Posterior vena cava (tissue), 2 donors: ENCODE results near the gene C16orf46. TPM values are rescaled to one million over a fixed set of nuclear protein-coding genes. Genes with fewer than 3 reads are reported as not detected.

ENCODE experiments used
- DNase-seq: peaks from one replicate; pipeline ENCODE4 v3.0.0-alpha.2; 2020; ENCODE audit warnings: low spot score
- intact Hi-C, 2 donors: fragments of 100-400 bp; cut with DNase I; formaldehyde crosslinking; loops; one replicate each; pipeline versions ENCODE4 v1.14.1 to v1.14.2; 2022 to 2023
- total RNA-seq, 2 donors: library from RNA; stranded (reverse); fragmentation: NEBNext Ultra II Directional; extraction: Animal tissue kit (Norgen Biotek cat#: 25700); gene quantifications; one replicate each; pipeline ENCODE4 v1.2.1, GENCODE V29; 2021
- donor health status: DM: yes; HTN: yes; CAD: no.
- donor health status: DM: yes; HTN: yes; CAD: no.

Gene C16orf46
- total RNA-seq, 2 donors from 2014 or later: 0.57 TPM; not detected in 1

DNA sequence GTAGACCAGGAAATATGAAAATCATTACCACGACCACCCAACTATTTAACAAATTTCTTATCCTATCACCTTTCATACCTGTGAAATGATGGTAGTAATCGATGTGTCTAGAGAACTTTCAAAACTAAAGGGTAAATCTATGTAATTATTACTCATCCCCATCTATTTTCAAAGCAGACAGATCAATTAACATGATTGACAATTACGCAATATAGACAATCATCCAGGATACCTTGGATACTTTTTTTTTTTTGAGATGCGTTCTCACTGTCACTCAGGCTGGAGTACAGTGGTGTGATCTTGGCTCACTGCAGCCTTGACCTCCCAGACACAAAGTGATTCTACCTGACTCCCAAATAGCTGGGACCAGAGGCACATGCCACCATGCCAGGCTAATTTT is 4.0 kb upstream of the C16orf46 start:
- intact Hi-C loops: no loop called here
- DNase-seq: no peak

DNA sequence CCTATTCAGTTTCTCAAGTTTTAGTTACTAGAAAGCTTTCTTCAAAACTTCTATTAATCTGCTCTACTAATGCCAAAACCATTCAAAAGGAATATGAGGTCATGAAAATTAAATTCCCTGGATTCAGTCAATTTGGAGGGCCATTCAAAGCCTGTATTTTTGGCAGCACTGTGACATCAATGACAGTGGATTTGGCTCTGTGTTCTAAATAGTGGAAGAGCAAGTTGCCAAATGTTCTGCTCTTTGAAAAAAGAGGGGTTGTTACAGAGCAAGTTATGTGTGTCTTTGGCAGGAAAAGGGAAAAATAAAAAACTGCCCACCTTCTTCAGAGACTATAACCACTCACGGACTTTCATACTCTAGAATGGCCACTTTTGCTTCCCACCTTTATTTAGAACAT is 3.2 kb upstream of the C16orf46 start:
- no peak for DNase-seq
- intact Hi-C loops: no loop called here

DNA sequence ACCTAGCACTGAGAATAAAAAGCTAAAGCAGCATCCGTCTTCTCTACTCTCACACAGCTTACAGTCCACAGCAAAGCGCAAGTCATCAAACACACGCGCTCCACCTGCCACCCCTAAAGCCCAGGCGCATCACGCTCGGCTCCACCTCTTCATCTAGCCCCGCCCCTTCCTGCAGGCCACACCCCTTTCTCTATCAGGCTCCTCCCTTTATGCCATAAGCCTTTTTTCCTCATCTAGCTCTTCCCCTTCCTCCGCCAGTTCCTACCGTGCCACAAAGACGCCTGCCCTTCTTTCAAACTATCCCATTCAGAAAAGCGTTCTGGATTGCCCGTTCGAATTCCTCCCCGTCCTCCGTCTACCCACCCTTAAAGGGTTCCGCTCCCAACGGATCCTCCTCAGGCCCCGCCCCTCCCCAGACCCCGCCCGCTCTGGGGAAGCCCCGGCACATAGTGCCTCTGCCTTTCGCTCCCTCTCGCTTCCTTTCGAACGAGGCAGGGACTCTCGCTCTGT is 417 bp downstream of the C16orf46 start:
- DNase-seq: peak; percentile 94
- intact Hi-C loops: loop anchor here in 1 of 2 donors (10.0 kb wide), 1 partner anchor 72 kb away; the partner anchor contains the start of genes CENPN and CMC2

DNA sequence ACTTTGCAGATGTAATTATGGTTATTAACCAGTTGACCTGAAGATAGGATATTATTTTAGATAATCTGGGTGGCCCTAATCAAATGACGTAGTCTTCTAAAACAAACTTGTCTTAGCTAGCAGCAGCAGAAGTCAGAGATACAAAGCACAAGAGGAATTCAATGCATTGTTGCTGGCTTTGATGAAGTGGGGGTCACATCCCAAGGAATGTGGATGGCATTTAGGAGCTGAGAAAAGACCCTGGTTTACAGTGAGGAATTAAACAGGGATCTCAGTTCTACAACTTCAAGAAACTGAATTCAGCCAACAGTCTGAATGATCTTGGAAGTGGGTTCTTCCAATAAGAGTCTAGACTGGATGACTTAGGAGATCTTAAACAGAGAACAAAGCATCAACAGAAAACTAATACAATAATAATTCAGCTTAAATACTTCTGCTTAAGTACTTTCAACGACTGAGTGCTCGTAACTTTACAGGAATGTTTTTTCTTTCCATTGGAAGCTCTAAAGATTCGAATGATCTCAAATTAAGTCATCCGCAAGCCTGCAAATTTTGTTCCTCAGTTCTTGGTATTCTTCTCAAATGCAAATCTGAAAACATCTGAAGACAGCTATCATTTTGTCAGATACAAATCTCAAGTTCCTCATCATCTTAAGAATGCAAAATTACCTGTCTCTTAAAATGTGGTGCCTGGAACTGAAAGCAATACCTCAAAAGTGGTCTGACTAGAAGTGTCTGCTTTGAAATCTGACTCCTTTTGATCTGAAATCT is 3.3 kb downstream of the C16orf46 start:
- intact Hi-C loops: loop anchor here in 1 of 2 donors (10.0 kb wide), 1 partner anchor 69 kb away; the partner anchor contains the start of genes CENPN and CMC2
- no peak for DNase-seq

DNA sequence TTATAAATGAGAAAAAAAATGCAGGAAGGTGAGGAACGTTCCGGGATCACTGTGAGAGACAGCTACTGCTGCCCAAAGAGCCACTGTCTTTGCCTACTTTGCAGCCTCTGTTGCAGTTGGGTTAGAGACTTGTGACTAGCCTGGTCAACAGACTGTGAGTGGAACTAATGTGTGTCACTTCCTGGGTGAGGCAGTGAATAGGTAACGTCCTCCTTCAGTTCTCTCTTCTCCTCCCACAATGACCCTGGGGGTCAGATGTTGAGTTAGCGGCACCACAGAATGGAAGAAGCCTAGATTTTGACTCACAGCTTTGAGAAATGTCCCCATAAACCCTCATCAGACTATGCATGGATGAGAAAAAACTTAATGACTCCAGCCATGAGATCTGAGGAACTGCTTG is 5.2 kb downstream of the C16orf46 start:
- intact Hi-C loops: loop anchor here in 1 of 2 donors (10.0 kb wide), 1 partner anchor 67 kb away; the partner anchor contains the start of genes CENPN and CMC2
- DNase-seq: no peak

DNA sequence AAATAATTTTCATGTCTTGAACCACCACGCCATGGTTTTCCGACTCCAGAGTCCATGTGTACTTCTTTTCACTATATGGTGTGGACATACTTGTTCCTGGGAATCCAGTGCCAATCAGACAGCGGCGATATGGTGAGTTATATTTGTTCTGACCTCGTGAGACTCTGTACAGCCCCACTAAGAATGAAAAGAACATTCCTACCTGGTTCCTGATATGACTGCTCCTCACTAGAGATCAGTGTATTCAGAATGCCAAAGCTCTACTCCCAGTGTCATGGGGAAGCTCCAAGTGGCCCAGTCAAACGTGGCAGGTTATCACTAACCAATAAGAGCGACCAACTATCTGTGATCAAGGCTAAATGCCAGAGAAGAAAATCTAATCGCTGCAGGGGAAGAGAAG is 6.1 kb downstream of the C16orf46 start:
- intact Hi-C loops: loop anchor here in 1 of 2 donors (10.0 kb wide), 1 partner anchor 66 kb away; the partner anchor contains the start of genes CENPN and CMC2
- no peak for DNase-seq

DNA sequence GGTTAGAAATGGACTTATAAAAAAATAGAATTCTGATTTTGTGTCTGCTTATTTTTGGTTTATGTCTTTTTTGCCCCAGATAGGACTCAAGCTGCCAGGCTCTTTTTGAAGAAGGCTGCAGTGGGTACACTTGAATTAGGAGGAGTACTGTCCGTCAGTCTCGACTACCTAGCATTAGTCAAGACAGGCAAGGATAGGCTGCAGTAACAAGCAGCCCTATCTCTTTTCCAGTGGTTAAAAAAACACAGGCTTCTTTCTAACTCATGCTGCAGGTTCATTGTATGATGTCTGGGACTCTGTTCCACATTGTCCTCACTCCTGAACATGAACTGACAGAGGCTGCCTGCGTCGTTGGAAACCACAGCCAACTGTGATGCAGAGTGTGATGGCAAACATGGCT is 8.0 kb downstream of the C16orf46 start:
- intact Hi-C loops: loop anchor here in 1 of 2 donors (1.0 kb wide), 1 partner anchor 46 kb away; no protein-coding TSS in a partner anchor
- no peak for DNase-seq

DNA sequence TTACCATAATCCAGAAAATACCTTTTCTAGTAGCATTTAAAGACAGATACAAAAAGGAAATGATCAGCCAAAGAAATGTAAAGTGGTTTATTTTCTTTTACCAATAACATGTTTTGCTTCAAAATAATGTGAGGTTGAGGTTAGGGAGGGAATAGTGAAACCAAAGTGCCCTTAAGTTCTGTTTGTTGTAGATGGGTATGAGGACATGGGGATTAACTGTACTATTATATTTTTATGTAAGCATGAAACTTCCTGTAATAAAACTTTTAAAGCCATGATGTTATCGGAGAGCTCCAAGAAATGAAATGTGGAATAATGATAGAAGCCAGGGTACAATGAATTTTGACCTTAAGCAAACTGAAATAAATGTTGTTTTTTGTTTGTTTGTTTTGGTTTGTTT is 9.9 kb downstream of the C16orf46 start:
- intact Hi-C loops: no loop called here
- no peak for DNase-seq

DNA sequence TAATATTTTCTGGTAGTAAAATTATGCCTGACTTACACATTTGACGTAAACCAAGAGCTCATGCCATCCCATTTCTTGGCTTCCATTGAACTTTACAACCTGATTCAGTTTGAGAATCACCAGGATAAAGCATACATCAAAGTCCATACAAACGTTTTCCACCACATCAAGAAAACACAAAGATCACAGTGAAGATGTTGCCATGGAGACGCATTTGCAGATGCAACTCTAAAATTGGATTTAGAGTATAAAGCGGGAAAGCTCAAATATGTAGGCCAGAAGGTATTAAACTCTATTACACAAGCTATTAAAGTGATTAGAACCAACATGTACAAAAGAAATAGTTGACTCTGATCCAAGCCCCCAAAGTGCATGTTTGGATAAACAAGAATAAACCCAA is 10.4 kb downstream of the C16orf46 start:
- no peak for DNase-seq
- intact Hi-C loops: no loop called here

DNA sequence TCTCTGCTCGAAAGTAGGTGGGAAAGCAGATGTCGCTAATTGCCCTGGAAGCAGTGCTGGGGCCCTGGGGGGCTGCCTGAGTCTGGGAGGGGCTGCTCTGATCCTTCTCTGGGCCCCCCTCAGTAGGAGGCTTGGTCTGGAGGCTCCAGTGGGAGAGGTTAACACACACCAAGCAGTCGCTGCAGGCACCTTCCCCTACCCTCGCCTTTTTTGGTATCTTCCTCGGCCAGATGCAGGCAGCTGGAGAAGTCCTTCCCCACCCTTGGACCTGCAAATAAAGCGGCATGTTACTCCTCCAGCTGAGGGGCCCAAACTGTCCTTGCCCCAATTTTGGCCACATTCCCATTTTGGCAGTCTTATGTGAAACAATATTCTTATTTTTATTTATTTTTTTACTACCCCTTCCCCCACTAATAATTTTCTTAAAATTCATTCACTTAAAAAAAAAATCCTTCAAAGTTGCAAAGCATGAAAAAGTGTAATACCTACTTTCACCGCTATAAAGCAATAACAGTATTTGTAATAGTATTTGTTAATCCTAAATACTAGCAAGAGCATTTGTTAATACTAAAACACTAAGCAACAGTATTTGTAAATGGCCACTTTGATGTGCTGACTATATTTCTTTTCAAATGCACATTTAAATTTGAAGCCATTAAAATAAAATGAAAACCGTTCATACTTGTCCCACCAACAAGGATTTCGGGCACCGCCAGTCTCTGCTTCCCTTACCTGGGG is 15.0 kb downstream of the C16orf46 start:
- intact Hi-C loops: no loop called here

DNA sequence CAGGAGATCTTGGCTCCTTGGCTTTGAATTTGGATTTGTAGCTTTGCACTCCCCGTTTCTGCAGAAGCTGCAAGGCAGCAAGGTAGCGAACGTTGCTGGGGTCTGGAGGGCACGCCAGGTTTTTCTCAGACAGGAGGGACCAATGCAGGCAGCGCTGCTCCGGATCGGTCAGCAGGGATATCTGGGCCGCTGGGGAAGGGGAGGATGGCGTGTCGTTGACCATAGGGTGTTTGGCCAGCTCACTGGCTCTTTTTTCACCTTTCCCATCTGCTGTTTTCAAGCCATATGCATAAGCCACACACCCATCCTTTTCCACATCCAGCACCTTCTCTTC is 15.8 kb downstream of the C16orf46 start:
- intact Hi-C loops: no loop called here
- DNase-seq: no peak

More for the DNA sequence above, 15.0 kb downstream of the C16orf46 start:
- DNase-seq: no peak

DNA sequence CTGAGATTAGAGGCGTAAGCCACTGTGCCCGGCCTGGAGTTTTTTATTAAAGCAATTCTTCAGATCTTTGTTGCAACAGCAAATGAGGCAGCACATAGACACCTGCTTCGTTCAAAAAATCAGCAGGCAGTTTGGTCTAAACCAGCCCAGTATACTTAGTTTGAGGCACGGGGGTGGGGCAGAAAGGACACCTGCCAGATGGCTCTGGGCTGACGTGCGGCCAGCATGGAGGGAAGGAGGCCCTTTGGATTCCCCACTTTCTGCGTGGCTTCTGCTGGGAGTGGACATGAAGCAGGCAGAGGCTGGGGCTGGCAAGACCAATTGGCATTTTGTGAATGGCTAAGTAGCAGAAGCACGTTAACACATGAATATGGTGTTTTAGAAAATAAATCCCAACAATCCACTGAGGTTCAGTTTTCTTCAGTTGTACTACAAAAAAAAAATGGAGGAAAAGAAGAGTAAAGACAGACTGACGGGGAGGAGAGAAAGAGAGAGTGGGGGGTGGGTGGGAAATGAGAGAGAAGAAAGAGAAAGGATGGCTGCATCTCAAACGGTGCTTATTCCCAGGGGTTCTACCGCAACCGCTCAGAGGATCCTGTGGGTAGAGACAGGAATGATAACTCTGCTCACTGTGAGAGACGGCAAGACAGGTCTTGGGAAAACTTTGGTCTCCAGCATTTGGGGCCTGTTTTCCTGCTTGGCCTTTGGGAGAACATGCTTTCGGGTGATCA is 16.3 kb downstream of the C16orf46 start:
- DNase-seq: no peak
- intact Hi-C loops: no loop called here

DNA sequence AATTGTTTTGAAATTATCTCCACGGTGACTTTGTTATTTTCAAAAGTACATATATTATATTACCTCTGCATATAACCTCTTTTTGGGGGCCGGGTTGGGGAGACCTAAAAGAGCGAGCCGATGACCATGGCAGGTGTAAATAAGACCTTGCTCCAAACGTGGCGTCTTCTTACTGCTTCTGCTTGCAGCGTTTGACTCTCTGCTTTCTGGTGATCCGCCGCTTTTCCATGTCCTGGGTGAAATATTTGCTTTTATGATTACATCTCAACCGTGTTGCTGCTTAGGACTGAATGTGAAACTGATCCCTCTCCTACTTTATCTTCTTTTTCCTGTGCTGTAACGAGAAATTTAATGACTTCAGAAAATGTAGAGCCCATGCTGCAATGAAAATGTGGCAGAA is 23.3 kb downstream of the C16orf46 start:
- no peak for DNase-seq
- intact Hi-C loops: no loop called here

DNA sequence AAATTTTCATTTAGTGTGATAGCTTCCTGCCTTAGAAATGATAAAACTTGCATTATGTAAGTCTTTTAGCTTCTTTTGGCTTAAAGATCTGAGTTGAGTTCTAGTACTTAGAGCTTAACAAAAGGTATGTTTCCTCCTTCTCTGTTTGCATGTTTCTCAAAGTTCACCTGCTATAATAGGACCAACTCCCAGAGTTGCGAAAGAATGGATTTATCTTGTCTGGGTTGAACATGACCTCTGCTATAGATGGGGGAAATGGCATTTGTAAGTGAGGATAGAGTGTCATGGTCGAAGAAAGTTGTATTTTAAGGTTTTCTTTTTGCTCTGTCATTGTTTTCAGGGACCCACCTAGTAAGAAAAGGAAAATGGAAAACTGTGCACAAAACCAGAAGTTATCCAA is 34.2 kb downstream of the C16orf46 start:
- DNase-seq: no peak
- intact Hi-C loops: no loop called here

DNA sequence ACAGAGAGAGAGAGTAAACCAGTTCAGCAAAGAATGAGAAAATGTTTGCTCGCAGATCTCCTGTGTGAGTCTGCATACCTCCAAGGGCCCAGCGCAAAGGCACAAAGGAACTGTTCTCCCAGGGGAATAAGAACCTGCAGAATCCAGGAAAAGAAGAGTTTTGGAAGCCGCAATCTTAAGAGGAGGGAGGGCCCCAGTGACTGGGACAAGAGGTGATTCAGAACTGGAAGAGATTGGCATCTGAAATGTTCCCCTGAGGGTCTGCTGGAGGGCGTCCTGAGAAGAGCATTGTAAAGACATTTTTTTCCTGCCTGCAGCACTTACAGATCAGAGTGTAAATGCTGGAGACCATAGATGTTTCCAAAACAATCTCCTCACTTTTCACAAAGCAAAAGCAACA is 35.3 kb downstream of the C16orf46 start:
- DNase-seq: no peak

DNA sequence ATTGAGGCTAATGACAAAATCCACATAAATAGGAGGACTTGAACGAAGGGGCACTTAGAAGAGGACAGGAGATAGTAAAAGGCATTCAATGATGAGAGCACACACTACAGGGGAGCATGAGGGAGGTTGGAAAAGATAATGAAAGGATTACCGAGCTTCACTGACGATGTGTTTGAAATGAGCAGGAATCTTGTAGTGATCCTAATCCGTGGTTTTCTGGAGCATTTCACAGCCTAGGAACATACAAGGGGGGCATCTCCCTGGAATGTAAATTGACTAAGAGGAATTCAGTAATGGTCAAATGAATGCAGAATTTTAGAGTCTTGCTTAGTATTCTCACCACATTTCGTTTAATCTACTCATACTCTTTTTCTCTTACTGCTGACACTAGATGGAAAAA is 36.2 kb downstream of the C16orf46 start:
- no peak for DNase-seq
- intact Hi-C loops: no loop called here

More for the DNA sequence above, 35.3 kb downstream of the C16orf46 start:
- intact Hi-C loops: no loop called here

DNA sequence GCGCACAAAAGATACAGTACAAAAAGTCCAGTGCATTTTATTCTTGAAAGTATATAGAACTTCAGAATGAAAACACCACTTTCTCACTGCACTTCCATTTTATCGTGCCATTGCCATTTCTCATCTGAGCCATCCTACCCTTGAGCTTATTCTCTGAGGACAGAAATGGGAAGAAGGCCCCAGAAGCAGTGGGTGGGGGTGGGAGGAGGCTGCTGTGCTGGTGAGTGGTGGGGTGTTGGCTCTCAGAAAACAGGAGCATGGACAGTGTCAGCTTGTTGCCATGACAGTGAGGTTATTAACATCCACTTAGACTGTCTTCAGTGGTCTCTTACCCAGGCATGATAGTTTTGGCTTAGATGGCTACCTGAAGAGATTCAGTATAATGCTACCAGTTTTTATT is 36.9 kb downstream of the C16orf46 start:
- intact Hi-C loops: no loop called here
- DNase-seq: no peak

DNA sequence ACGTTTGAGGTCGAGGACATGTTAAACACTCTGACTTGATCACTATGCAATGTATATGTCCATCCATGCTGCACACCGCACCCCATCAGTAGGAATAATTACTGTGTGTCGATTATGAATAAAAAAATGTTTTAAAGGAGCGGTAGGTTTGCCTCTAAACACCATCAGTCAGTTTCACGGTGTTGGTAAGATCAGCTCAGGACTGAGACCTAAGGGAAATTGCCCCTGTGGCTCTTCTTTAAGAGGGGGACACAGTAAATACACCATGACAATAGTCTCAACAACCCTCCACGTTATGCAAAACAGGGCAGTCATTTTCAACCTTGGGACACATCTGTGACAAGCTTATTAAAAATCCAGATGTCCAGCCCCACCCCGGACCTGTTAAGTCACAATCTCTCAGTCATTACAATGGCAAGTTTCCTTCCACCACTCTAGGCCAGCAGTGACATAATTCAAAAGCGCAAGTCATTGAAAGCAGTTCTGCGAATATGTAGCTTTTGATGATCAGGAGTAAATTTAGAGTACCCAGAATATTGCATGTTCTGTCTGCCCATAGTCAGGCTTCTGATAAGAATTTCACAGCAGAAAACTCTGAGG is 40.2 kb downstream of the C16orf46 start:
- intact Hi-C loops: loop anchor here in 1 of 2 donors (10.0 kb wide), 1 partner anchor 58 kb away; the partner anchor contains the start of gene GCSH
- no peak for DNase-seq
